ENCODE data around the gene PCOLCE2.

DNA sequence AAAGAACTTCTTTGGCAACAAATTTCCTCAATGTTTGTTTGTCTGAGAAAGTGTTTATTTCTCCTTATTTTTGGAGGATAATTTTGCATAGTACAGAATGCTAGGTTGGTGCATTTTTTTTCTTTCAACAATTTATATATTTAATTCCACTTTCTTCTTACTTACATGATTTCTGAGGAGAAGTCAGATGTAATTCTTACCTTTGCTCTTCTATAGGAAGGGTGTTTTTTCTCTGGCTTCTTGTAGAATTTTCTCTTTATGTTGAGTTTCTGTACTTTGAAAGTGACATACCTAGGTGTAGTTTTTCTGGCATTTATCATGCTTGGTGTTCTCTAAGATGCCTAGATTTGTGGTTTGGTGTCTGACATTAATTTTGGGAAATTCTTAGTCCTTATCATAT, 34.8 kb upstream of the PCOLCE2 start:
- TF ChIP-seq POLR2A (IDR thresholded peaks at IDR 0.05): no peak
- TF ChIP-seq, protein P1, sequence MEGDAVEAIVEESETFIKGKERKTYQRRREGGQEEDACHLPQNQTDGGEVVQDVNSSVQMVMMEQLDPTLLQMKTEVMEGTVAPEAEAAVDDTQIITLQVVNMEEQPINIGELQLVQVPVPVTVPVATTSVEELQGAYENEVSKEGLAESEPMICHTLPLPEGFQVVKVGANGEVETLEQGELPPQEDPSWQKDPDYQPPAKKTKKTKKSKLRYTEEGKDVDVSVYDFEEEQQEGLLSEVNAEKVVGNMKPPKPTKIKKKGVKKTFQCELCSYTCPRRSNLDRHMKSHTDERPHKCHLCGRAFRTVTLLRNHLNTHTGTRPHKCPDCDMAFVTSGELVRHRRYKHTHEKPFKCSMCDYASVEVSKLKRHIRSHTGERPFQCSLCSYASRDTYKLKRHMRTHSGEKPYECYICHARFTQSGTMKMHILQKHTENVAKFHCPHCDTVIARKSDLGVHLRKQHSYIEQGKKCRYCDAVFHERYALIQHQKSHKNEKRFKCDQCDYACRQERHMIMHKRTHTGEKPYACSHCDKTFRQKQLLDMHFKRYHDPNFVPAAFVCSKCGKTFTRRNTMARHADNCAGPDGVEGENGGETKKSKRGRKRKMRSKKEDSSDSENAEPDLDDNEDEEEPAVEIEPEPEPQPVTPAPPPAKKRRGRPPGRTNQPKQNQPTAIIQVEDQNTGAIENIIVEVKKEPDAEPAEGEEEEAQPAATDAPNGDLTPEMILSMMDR (IDR thresholded peaks at IDR 0.05): no peak

Measured in adrenal gland (tissue), 5 donors.